Thyroid gland (tissue), 4 donors: ENCODE data around the gene WDR59. TPM values are rescaled to one million over a fixed set of nuclear protein-coding genes. Genes with fewer than 3 reads are reported as not detected.

Experiments
- DNase-seq, 2 donors: peaks; one replicate each; pipeline ENCODE4 v3.0.0-alpha.2; 2019
- H3K27ac ChIP-seq, 3 donors: fragments of 200-600 bp; sonication (generic); 1 replicate in 2 of 3; 2 replicates in 1 of 3; pipeline ENCODE4 v1.5.1; 2016 to 2019; ENCODE audit warnings: mild to moderate bottlenecking in 1 of 3, moderate library complexity in 1 of 3
- H3K27me3 ChIP-seq: fragments of 200-600 bp; sonication (generic); one replicate; pipeline ENCODE4 v1.5.1; 2019
- H3K36me3 ChIP-seq, 2 donors: fragments of 200-600 bp; sonication (generic); one replicate each; pipeline ENCODE4 v1.5.1; 2016 to 2019
- H3K4me1 ChIP-seq, 2 donors: fragments of 200-600 bp; sonication (generic); one replicate each; pipeline ENCODE4 v1.5.1; 2017 to 2019
- H3K4me3 ChIP-seq, 3 donors: fragments of 200-600 bp; sonication (generic); replicated peaks in 1 of 3; 1 replicate in 2 of 3; 2 replicates in 1 of 3; pipeline ENCODE4 v1.5.1; 2016; ENCODE audit warnings: mild to moderate bottlenecking in 1 of 3
- H3K9me3 ChIP-seq: fragments of 200-600 bp; sonication (generic); one replicate; pipeline ENCODE4 v1.5.1; 2017
- CTCF ChIP-seq, 6 experiments: fragments of 200-600 bp in 3 of 6; fragments of 450-650 bp in 3 of 6; sonication (generic) in 3 of 6; IDR thresholded peaks; one replicate each; pipeline ENCODE4 v1.5.1; 2016 to 2019; ENCODE audit warnings: antibody characterized with exemption in 6 of 6, mild to moderate bottlenecking in 2 of 6, inconsistent platforms in 1 of 6, moderate library complexity in 1 of 6
- POLR2A ChIP-seq, 2 donors: fragments of 450-650 bp; IDR thresholded peaks; one replicate each; pipeline ENCODE4 v1.6.1; 2017; ENCODE audit warnings: antibody characterized with exemption in 2 of 2, mild to moderate bottlenecking in 2 of 2, moderate library complexity in 1 of 2
- WGBS, 2 donors: methylation state at CpG; one replicate each; pipeline ENCODE4 v1.1.5; 2017; 5-methylcytosine and 5-hydroxymethylcytosine counted together
- intact Hi-C: fragments of 100-400 bp; cut with DNase I; formaldehyde crosslinking; loops from one replicate; pipeline ENCODE4 v1.15.1; 2023
- total RNA-seq, 4 donors: library from RNA; depleted of rRNA; stranded (reverse); fragments of >200 nt; gene quantifications; one replicate each; pipeline ENCODE4 v1.2.3, GENCODE V29; 2016

WDR59 gene
- total RNA-seq, 4 donors from 2014 or later: 40.2 to 55.8 (median 46.9) TPM

GRCh38 chr16:74896389-74897370 lies 88.2 kb downstream of the WDR59 start:
- Histone ChIP-seq H3K4me1 (no peaks in the 10 kb centered on the region), H3K27ac (no peak overlapping the region), H3K9me3 (no peaks in the 10 kb centered on the region), H3K36me3 (peaks cover 16 to 22% of the 10 kb centered on the region in 2 donors), H3K4me3 (no peak overlapping the region), H3K27me3 (no peaks in the 10 kb centered on the region)
- intact Hi-C loops: no loop called here
- no peak for DNase-seq
- 95 to 97% methylated on average over 14 of the region's 14 CpGs for WGBS, 2 donors
- TF ChIP-seq CTCF (IDR thresholded peaks at IDR 0.05) (no peak), POLR2A (IDR thresholded peaks at IDR 0.05) (no peak)

GRCh38 chr16:74893541-74893940 lies 91.4 kb downstream of the WDR59 start:
- TF ChIP-seq CTCF (IDR thresholded peaks at IDR 0.05) (no peak), POLR2A (IDR thresholded peaks at IDR 0.05) (no peak)
- Histone ChIP-seq H3K4me3 (no peak overlapping the region), H3K4me1 (no peaks in the 10 kb centered on the region), H3K36me3 (peaks cover 18 to 31% of the 10 kb centered on the region in 2 donors), H3K27me3 (no peaks in the 10 kb centered on the region), H3K27ac (no peak overlapping the region), H3K9me3 (no peaks in the 10 kb centered on the region)
- DNase-seq: no peak
- 94 to 97% methylated on average over 4 of the region's 4 CpGs for WGBS, 2 donors
- intact Hi-C loops: no loop called here

GRCh38 chr16:74892574-74893461 lies 92.1 kb downstream of the WDR59 start:
- intact Hi-C loops: no loop called here

GRCh38 chr16:74888888-74889287 lies 96.0 kb downstream of the WDR59 start:
- no peak overlapping the region for H3K27ac ChIP-seq
- H3K4me3 ChIP-seq: no peak overlapping the region
- intact Hi-C loops: no loop called here
- WGBS, 2 donors: 94 to 96% methylated on average over 6 of the region's 6 CpGs
- H3K9me3 ChIP-seq: no peaks in the 10 kb centered on the region
- peaks cover 33 to 63% of the 10 kb centered on the region in 2 donors for H3K36me3 ChIP-seq
- no peaks in the 10 kb centered on the region for H3K27me3 ChIP-seq
- no peaks in the 10 kb centered on the region for H3K4me1 ChIP-seq
- DNase-seq: no peak
- TF ChIP-seq POLR2A (IDR thresholded peaks at IDR 0.05) (no peak), CTCF (IDR thresholded peaks at IDR 0.05) (no peak)

More at GRCh38 chr16:74892574-74893461, 92.1 kb downstream of the WDR59 start:
- no peak for DNase-seq
- Histone ChIP-seq H3K9me3 (no peaks in the 10 kb centered on the region), H3K36me3 (peaks cover 23 to 37% of the 10 kb centered on the region in 2 donors), H3K4me3 (no peak overlapping the region), H3K4me1 (no peaks in the 10 kb centered on the region), H3K27ac (no peak overlapping the region), H3K27me3 (no peaks in the 10 kb centered on the region)
- whole genome bisulfite sequencing, 2 donors: 89 to 94% methylated on average over 8 of the region's 8 CpGs
- TF ChIP-seq CTCF (IDR thresholded peaks at IDR 0.05) (no peak), POLR2A (IDR thresholded peaks at IDR 0.05) (no peak)
